NK-92 (cell line): ENCODE results near the gene DSCAML1.

Source experiments
- DNase-seq: peaks from one replicate; lab custom pipeline; 2025; ENCODE audit not compliant: unreplicated experiment; lab: John Stamatoyannopoulos, UW

Gene DSCAML1

GRCh38 chr11:117591316-117592039 is 205.5 kb downstream of the DSCAML1 start:
- DNase-seq: no peak

GRCh38 chr11:117589063-117589462 is 208.0 kb downstream of the DSCAML1 start:
- DNase-seq: no peak

GRCh38 chr11:117588166-117588810 is 208.7 kb downstream of the DSCAML1 start:
- DNase-seq: no peak

GRCh38 chr11:117587416-117587815 is 209.6 kb downstream of the DSCAML1 start:
- no peak for DNase-seq

GRCh38 chr11:117586392-117586791 is 210.6 kb downstream of the DSCAML1 start:
- DNase-seq: no peak

GRCh38 chr11:117585631-117586030 is 211.4 kb downstream of the DSCAML1 start:
- no peak for DNase-seq

GRCh38 chr11:117584056-117584830 is 212.8 kb downstream of the DSCAML1 start:
- DNase-seq: no peak

- no peak for DNase-seq
These were observed 213.8 kb downstream of the DSCAML1 start for GRCh38 chr11:117583063-117583801.

- no peak for DNase-seq
These were observed 214.6 kb downstream of the DSCAML1 start for GRCh38 chr11:117582433-117582832.

- DNase-seq: no peak
These were observed 216.2 kb downstream of the DSCAML1 start for GRCh38 chr11:117580866-117581265.

GRCh38 chr11:117579161-117579560 is 217.9 kb downstream of the DSCAML1 start:
- no peak for DNase-seq

GRCh38 chr11:117575856-117576255 is 221.2 kb downstream of the DSCAML1 start:
- DNase-seq: no peak

GRCh38 chr11:117574551-117574950 is 222.5 kb downstream of the DSCAML1 start:
- no peak for DNase-seq

- no peak for DNase-seq
These were observed 223.7 kb downstream of the DSCAML1 start for GRCh38 chr11:117573326-117573725.

- DNase-seq: no peak
These were observed 224.3 kb downstream of the DSCAML1 start for GRCh38 chr11:117572671-117573070.

- DNase-seq: no peak
These were observed 224.9 kb downstream of the DSCAML1 start for GRCh38 chr11:117572129-117572528.

GRCh38 chr11:117570701-117571100 is 226.3 kb downstream of the DSCAML1 start:
- no peak for DNase-seq

- no peak for DNase-seq
These were observed 227.1 kb downstream of the DSCAML1 start for GRCh38 chr11:117569911-117570310.

GRCh38 chr11:117565709-117566108 is 231.3 kb downstream of the DSCAML1 start:
- DNase-seq: no peak

- DNase-seq: no peak
These were observed 232.7 kb downstream of the DSCAML1 start for GRCh38 chr11:117564321-117564720.

GRCh38 chr11:117563556-117563955 is 233.5 kb downstream of the DSCAML1 start:
- no peak for DNase-seq
